ENCODE measurements around the gene SCAF4.

SCAF4 gene

DNA sequence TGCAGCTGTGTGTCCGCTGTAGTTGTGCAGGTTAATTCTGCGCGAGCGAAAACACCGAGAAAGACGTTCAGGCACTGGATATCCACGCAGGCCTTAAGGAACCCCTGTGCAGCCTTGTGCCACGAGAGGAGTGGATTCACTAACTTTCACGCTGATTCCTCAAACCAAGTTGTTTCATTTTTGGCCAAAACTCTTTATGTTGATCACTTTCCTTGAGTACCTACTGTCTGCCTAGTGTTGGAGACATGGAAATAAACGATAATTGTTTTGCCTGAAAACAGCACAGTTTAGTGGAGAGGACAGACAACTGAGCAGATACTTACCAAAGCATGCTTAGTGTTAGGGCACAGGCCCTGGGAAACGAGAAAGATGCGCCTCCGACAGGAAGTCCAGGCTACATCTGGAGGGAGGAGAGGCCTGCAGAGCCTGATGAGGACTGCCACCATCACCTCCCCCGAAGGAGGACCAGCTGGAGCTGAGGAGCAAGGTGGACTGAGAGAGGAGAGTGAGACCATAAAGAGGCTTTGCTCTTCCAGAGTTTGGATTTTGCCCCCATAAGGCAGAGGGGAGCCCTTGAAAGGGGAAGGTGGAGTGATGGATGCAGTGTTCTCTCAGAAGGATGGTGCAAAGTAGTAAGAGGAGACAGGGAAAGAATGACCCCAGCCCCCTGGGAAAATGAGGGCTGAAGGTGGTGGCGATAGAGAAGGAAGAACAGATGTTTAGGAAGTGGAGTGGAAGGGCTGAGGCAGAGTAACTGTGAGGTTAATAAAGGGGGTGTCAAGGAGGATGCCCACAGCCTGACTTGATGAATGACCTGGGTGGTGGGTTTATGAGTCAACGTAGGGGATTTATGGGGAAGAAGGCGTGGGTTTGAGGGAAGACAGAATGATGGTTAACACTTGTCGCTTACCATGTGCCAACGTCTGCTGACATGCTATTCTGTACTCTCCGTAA, 956 bp upstream of the SCAF4 start:
- Histone ChIP-seq H3K4me1 (peaks cover 48 to 65% (median 55%) of the 10 kb centered on the region in 10 experiments), H3K4me3 (peak overlapping the region; percentile 91 to 99 (median 98)), H3K36me3 (peaks cover 0 to 18% (median 10%) of the 10 kb centered on the region in 11 experiments; a peak in 10 of 22 replicates), H3K27me3 (no peaks in the 10 kb centered on the region), H3K9me3 (replicated peaks in 1 of 11) (peaks cover 0 to 3% (median 0%) of the 10 kb centered on the region in 11 experiments; a peak in 3 of 22 replicates), H3K9ac (peak overlapping the region; percentile 75 to 100 (median 99)), H3K4me2 (peak overlapping the region; percentile 79 to 98 (median 90)), H4K20me1 (peaks cover 31 to 40% (median 32%) of the 10 kb centered on the region in 11 experiments), H3K27ac (peak overlapping the region; percentile 31 to 99 (median 99); a peak in 21 of 22 replicates)
- TF ChIP-seq Cebpa-rat (IDR thresholded peaks at IDR 0.05), result no peak

- Histone ChIP-seq H3K4me2 (peak overlapping the region; percentile 73 to 98 (median 91)), H3K9me3 (replicated peaks in 1 of 11) (peaks cover 0 to 19% (median 13%) of the 10 kb centered on the region in 11 experiments; a peak in 18 of 22 replicates), H3K9ac (peak overlapping the region; percentile 95 to 100 (median 99)), H3K4me3 (peak overlapping the region; percentile 91 to 99 (median 98)), H4K20me1 (peaks cover 47 to 56% (median 49%) of the 10 kb centered on the region in 11 experiments), H3K36me3 (peaks cover 8 to 35% (median 27%) of the 10 kb centered on the region in 11 experiments; a peak in 21 of 22 replicates), H3K27ac (peak overlapping the region; percentile 95 to 99 (median 99)), H3K27me3 (no peaks in the 10 kb centered on the region), H3K4me1 (peaks cover 45 to 73% (median 56%) of the 10 kb centered on the region in 10 experiments)
- no peak for TF ChIP-seq Cebpa-rat (IDR thresholded peaks at IDR 0.05)
These were observed 662 bp downstream of the SCAF4 start for GRCh38 chr21:31731056-31731856.

DNA sequence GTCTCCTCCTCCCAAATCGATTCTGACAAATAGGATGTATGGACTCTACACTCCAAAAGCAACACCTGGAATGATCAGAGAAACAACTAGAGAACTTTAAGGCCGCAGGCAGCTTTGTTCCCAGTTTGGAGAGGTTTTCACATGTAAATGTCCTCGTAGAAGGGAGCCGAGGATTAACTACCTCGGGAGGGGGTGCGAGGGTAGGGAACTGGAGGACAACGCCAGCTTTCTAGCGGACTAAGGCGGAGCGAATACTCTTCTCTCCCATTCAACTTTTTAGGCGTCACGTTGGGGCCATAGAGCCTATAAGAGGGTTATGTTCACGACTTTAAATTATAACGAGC, 1.2 kb downstream of the SCAF4 start:
- Histone ChIP-seq H3K4me3 (peak overlapping the region; percentile 91 to 99 (median 98)), H3K4me2 (peak overlapping the region; percentile 73 to 95 (median 91)), H3K4me1 (peaks cover 39 to 68% (median 50%) of the 10 kb centered on the region in 10 experiments), H3K27ac (peak overlapping the region; percentile 95 to 99 (median 99)), H4K20me1 (peaks cover 50 to 62% (median 54%) of the 10 kb centered on the region in 11 experiments), H3K9ac (peak overlapping the region; percentile 95 to 100 (median 99)), H3K36me3 (peaks cover 9 to 40% (median 29%) of the 10 kb centered on the region in 11 experiments; a peak in 21 of 22 replicates), H3K9me3 (replicated peaks in 1 of 11) (peaks cover 0 to 21% (median 16%) of the 10 kb centered on the region in 11 experiments; a peak in 18 of 22 replicates), H3K27me3 (no peaks in the 10 kb centered on the region)
- TF ChIP-seq Cebpa-rat (IDR thresholded peaks at IDR 0.05), result no peak

DNA sequence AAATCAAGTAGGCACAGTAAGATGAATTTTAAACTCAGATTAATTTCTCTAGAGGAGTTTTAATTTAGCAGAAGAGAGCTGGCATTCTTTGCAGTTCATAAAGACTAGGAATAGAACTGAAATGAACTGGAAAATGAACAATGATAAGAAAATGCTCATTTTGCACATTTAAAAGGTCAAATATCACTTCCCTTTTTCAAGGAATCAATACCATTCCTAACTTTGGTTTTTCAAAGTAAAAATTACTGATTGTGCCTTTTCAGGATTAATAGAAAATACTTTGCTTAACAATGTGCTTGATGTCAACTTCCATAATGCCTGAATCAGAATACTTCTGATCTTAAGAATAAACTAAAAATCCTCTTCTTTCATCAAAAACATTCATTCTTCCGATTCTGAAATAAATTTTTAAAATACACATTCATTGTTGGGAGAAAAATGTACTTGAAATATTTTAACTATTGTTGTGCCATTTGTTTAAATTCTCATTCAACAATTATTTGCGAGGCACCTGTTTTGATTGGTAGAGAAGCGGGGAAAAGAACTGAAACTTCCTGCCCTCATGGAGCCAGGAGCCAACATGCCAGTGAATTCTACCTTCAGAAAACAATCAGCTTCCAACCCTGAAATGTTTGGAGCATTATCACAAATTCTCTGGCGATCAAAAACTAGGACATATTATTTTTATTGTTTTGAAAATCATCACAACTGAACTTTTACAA, 2.1 kb downstream of the SCAF4 start:
- Histone ChIP-seq H3K9me3 (replicated peaks in 1 of 11) (peaks cover 0 to 29% (median 16%) of the 10 kb centered on the region in 11 experiments; a peak in 18 of 22 replicates), H3K36me3 (peaks cover 9 to 49% (median 34%) of the 10 kb centered on the region in 11 experiments; a peak in 21 of 22 replicates), H4K20me1 (peaks cover 59 to 71% (median 63%) of the 10 kb centered on the region in 11 experiments), H3K27ac (peak overlapping the region in 6 of 11 experiments; percentile 1 to 99 (median 99); a peak in 8 of 22 replicates), H3K4me1 (peaks cover 34 to 74% (median 46%) of the 10 kb centered on the region in 10 experiments), H3K4me2 (peak overlapping the region; percentile 73 to 95 (median 91)), H3K4me3 (peak overlapping the region; percentile 91 to 99 (median 98)), H3K27me3 (no peaks in the 10 kb centered on the region), H3K9ac (peak overlapping the region; percentile 95 to 100 (median 99))
- no peak for TF ChIP-seq Cebpa-rat (IDR thresholded peaks at IDR 0.05)

DNA sequence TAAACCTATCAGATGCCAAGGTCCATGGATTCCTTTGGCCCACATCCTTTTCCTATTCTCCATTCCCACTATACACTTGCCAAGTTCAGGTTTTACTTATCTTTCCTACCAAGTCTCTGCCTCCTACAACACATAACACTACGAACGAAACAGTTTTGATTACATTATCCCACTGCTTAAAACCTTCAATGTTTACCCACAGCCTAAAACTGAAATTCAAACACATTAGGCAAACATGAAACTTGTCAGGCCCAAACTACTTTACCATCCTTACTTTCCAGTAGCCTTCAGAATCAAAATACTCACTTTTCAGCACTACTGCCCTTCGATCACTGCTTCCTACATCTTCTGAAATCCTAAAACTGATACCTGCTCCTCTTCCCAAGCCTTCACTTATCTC, 3.0 kb downstream of the SCAF4 start:
- peak overlapping the region in 6 of 11 experiments; percentile 37 to 100 (median 97); a peak in 7 of 22 replicates for H3K9ac ChIP-seq
- no peaks in the 10 kb centered on the region for H3K27me3 ChIP-seq
- peaks cover 9 to 58% (median 35%) of the 10 kb centered on the region in 11 experiments; a peak in 21 of 22 replicates for H3K36me3 ChIP-seq
- peaks cover 0 to 29% (median 16%) of the 10 kb centered on the region in 11 experiments; a peak in 18 of 22 replicates for H3K9me3 ChIP-seq (replicated peaks in 1 of 11)
- peaks cover 67 to 79% (median 71%) of the 10 kb centered on the region in 11 experiments for H4K20me1 ChIP-seq
- peak overlapping the region; percentile 91 to 99 (median 98); a peak in 14 of 20 replicates for H3K4me3 ChIP-seq
- peaks cover 27 to 73% (median 41%) of the 10 kb centered on the region in 10 experiments for H3K4me1 ChIP-seq
- peak overlapping the region in 1 of 11 experiments; percentile 1; a peak in 1 of 22 replicates for H3K27ac ChIP-seq
- no peak for TF ChIP-seq Cebpa-rat (IDR thresholded peaks at IDR 0.05)
- H3K4me2 ChIP-seq, result peak overlapping the region; percentile 73 to 95 (median 91)

GRCh38 chr21:31728191-31728590, 3.7 kb downstream of the SCAF4 start:
- H3K4me3 ChIP-seq, result no peak overlapping the region
- no peak overlapping the region for H3K27ac ChIP-seq
- TF ChIP-seq Cebpa-rat (IDR thresholded peaks at IDR 0.05), result no peak
- no peak overlapping the region for H3K9ac ChIP-seq
- peaks cover 9 to 65% (median 40%) of the 10 kb centered on the region in 11 experiments; a peak in 21 of 22 replicates for H3K36me3 ChIP-seq
- H3K4me2 ChIP-seq, result peak overlapping the region; percentile 73 to 95 (median 91); a peak in 16 of 22 replicates
- H3K9me3 ChIP-seq (replicated peaks in 1 of 11), result peaks cover 0 to 35% (median 23%) of the 10 kb centered on the region in 11 experiments; a peak in 18 of 22 replicates
- no peaks in the 10 kb centered on the region for H3K27me3 ChIP-seq
- H3K4me1 ChIP-seq, result peaks cover 19 to 73% (median 33%) of the 10 kb centered on the region in 10 experiments
- peaks cover 74 to 86% (median 79%) of the 10 kb centered on the region in 11 experiments for H4K20me1 ChIP-seq

DNA sequence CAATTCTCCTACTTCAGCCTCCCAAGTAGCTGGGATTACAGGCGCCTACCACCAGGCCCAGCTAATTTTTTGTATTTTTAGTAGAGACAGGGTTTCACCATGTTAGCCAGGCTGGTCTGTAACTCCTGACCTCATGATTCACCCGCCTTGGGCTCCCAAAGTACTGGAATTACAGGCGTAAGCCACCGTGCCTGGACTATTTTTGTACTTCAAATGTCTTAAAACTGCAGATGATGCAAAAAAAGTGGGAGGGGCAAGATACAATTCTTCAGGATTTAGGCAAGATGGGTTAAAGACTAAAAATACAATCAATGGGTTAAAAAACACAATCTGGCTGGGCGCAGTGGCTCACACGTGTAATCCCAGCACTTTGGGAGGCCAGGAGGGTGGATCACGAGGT, 4.7 kb downstream of the SCAF4 start:
- H3K9me3 ChIP-seq (replicated peaks in 1 of 11), result peaks cover 0 to 44% (median 29%) of the 10 kb centered on the region in 11 experiments; a peak in 18 of 22 replicates
- peaks cover 85 to 97% (median 89%) of the 10 kb centered on the region in 11 experiments for H4K20me1 ChIP-seq
- H3K4me3 ChIP-seq, result 0 out of 20 replicates have a peak overlapping the region, but pooled peaks of 1 of the 10 experiments have one; percentile 13
- peaks cover 9 to 75% (median 47%) of the 10 kb centered on the region in 11 experiments; a peak in 21 of 22 replicates for H3K36me3 ChIP-seq
- H3K9ac ChIP-seq, result no peak overlapping the region
- TF ChIP-seq Cebpa-rat (IDR thresholded peaks at IDR 0.05), result no peak
- H3K4me2 ChIP-seq, result peak overlapping the region in 4 of 11 experiments; percentile 60 to 92 (median 82); a peak in 8 of 22 replicates
- H3K4me1 ChIP-seq, result peaks cover 10 to 76% (median 24%) of the 10 kb centered on the region in 10 experiments
- H3K27me3 ChIP-seq, result no peaks in the 10 kb centered on the region
- 0 out of 22 replicates have a peak overlapping the region, but pooled peaks of 1 of the 11 experiments have one; percentile 4 for H3K27ac ChIP-seq
